K562 (cell line): ENCODE data around the gene LRRC25. TPM values are rescaled to one million over a fixed set of nuclear protein-coding genes. Genes with fewer than 3 reads are reported as not detected.
A peak's percentile ranks its signal among the peaks of the same experiment; 100 is the strongest.

Source experiments
- ARID2 ChIP-seq: fragments of 450-650 bp; IDR thresholded peaks from 2 replicates; pipeline ENCODE4 v1.6.1; 2017; ENCODE audit warnings: antibody characterized with exemption, mild to moderate bottlenecking
- CREBBP ChIP-seq: IDR thresholded peaks from one replicate; pipeline ENCODE4 v1.6.1; 2012; ENCODE audit warnings: low read depth, mild to moderate bottlenecking, control low read depth, inconsistent platforms, low read length
- CTCFL ChIP-seq: IDR thresholded peaks from 2 replicates; pipeline ENCODE4 v1.6.1; 2011; ENCODE audit warnings: borderline replicate concordance, low read depth, mild to moderate bottlenecking, moderate library complexity, low read length; ENCODE audit not compliant: insufficient read depth, poor library complexity, severe bottlenecking
- DLX4 ChIP-seq: fragments of 250-450 bp; sonication (Bioruptor Pico); IDR thresholded peaks from 2 replicates; pipeline ENCODE4 v1.6.1; 2021; ENCODE audit warnings: mild to moderate bottlenecking
- FOXO4 ChIP-seq: fragments of 450-650 bp; formaldehyde crosslinking; IDR thresholded peaks from 2 replicates; pipeline ENCODE4 v1.4.0; 2020; ENCODE audit warnings: mild to moderate bottlenecking, moderate library complexity
- MEIS2 ChIP-seq: fragments of 450-650 bp; IDR thresholded peaks from 2 replicates; pipeline ENCODE4 v1.6.1; 2014; ENCODE audit warnings: mild to moderate bottlenecking; ENCODE audit not compliant: partially characterized antibody
- MIER1 ChIP-seq: fragments of 450-650 bp; IDR thresholded peaks from 2 replicates; pipeline ENCODE4 v1.6.1; 2016; ENCODE audit warnings: antibody characterized with exemption, mild to moderate bottlenecking, low read depth
- NR0B1 ChIP-seq: fragments of 450-650 bp; IDR thresholded peaks from one replicate; pipeline ENCODE4 v1.6.1; 2018; ENCODE audit warnings: mild to moderate bottlenecking, moderate library complexity; ENCODE audit not compliant: partially characterized antibody
- PTTG1 ChIP-seq: fragments of 450-650 bp; IDR thresholded peaks from 2 replicates; pipeline ENCODE4 v1.6.1; 2016; ENCODE audit warnings: low read depth, mild to moderate bottlenecking, missing genetic modification characterization, missing compliant biosample characterization
- RB1 ChIP-seq: fragments of 450-650 bp; IDR thresholded peaks from 2 replicates; pipeline ENCODE4 v1.6.1; 2017; ENCODE audit warnings: low read depth, mild to moderate bottlenecking
- RBBP5 ChIP-seq: fragments of 200-600 bp; sonication (generic); IDR thresholded peaks from 2 replicates; pipeline ENCODE4 v1.6.1; 2012; ENCODE audit warnings: borderline replicate concordance, mild to moderate bottlenecking, low read length, control low read depth, inconsistent platforms; ENCODE audit not compliant: insufficient read depth, poor library complexity, severe bottlenecking
- SNRNP70 ChIP-seq: fragments of 200-400 bp; formaldehyde crosslinking; optimal IDR thresholded peaks from 2 replicates; pipeline ENCODE3; 2017; ENCODE audit warnings: low read depth, low read length
- TEAD1 ChIP-seq, 2 experiments: fragments of 450-650 bp in 1 of 2; sonication (generic) in 1 of 2; formaldehyde crosslinking; IDR thresholded peaks; 2 replicates each; pipeline versions ENCODE4 v1.4.0 to v1.8.0; 2020 to 2022; ENCODE audit warnings: mild to moderate bottlenecking in 2 of 2, missing genetic modification reagents in 1 of 2
- TGIF2 ChIP-seq: sonication (generic); formaldehyde crosslinking; IDR thresholded peaks from 2 replicates; pipeline ENCODE4 v1.8.1; 2022; ENCODE audit warnings: mild to moderate bottlenecking, missing genetic modification reagents, moderate library complexity
- THAP12 ChIP-seq: fragments of 250-450 bp; sonication (Bioruptor Pico); IDR thresholded peaks from 2 replicates; pipeline ENCODE4 v1.9.0; 2021; ENCODE audit warnings: mild to moderate bottlenecking, inconsistent platforms
- THAP7 ChIP-seq: fragments of 250-450 bp; sonication (Bioruptor Pico); IDR thresholded peaks from 2 replicates; pipeline ENCODE4 v1.5.0; 2021
- ZNF175 ChIP-seq: fragments of 200-800 bp; sonication (Bioruptor generic); IDR thresholded peaks from 2 replicates; pipeline ENCODE4 v1.6.1; 2016; ENCODE audit warnings: low read depth, mild to moderate bottlenecking, missing genetic modification characterization, missing compliant biosample characterization
- ZNF41 ChIP-seq: fragments of 250-450 bp; sonication (Bioruptor Pico); conservative IDR thresholded peaks from 2 replicates; pipeline ENCODE4 v1.4.0; 2020; ENCODE audit warnings: mild to moderate bottlenecking
- ZNF780A ChIP-seq: fragments of 250-450 bp; sonication (Bioruptor Pico); IDR thresholded peaks from 2 replicates; pipeline ENCODE4 v1.5.0; 2021; ENCODE audit warnings: mild to moderate bottlenecking
- polyA plus RNA-seq, 8 experiments: library from polyadenylated mRNA; depleted of rRNA in 4 of 8; stranded (reverse) in 5 of 8; unstranded in 3 of 8; fragments of >200 nt; fragmentation: Nextera tagmentation in 2 of 8; fragmentation: Illumina TruSeq in 1 of 8; extraction: Ambion mirVana in 2 of 8; extraction: Trizol in 1 of 8; gene quantifications; 2 replicates each; pipeline versions ENCODE4 v1.2.1 to v1.2.3, GENCODE V29; 2011 to 2014; ENCODE audit warnings: inconsistent platforms in 1 of 8, missing spikeins in 1 of 8
- total RNA-seq, 7 experiments: library from RNA; depleted of rRNA in 6 of 7; stranded (reverse); fragments of >200 nt in 6 of 7; fragmentation: Illumina TruSeq in 2 of 7; extraction: Trizol in 2 of 7; gene quantifications; 2 replicates each; pipeline versions ENCODE4 v1.2.1 to v1.2.3, GENCODE V29; 2011 to 2021; ENCODE audit warnings: low replicate concordance in 1 of 7

LRRC25 gene
- total and polyA plus RNA-seq, 9 of the 15 experiments (the other 6 are each of a cell fraction or from before 2014, with no cell fraction given): 0.07 to 0.36 (median 0.10) TPM; not detected in 3

- TF ChIP-seq CTCFL (peak; percentile 12), ZNF780A (no peak), RBBP5 (no peak), FOXO4 (CRISPR knock-in tag) (no peak), THAP12 (CRISPR knock-in tag) (peak; percentile 2; the same call in 1 of the 2 replicates), RB1 (no peak; the same call in 1 of the 2 replicates), DLX4 (CRISPR knock-in tag) (no peak), TGIF2 (CRISPR knock-in tag) (no peak), CREBBP (no peak), PTTG1 (tag) (no peak), MEIS2 (no peak), MIER1 (no peak; the same call in 1 of the 2 replicates), TEAD1 (CRISPR knock-in tag; IDR thresholded peaks at IDR 0.05) (no peak), ARID2 (no peak), SNRNP70 (no peak), ZNF41 (no peak), THAP7 (0 out of 2 replicates have a peak, but pooled peaks have one; percentile 68), ZNF175 (no peak), NR0B1 (no peak)
Measured at GRCh38 chr19:18418483-18419194, 21.2 kb upstream of the LRRC25 start (continued).
